Endothelial cell of umbilical vein (primary cell): ENCODE data around the gene STAB1. TPM values are rescaled to one million over a fixed set of nuclear protein-coding genes. Genes with fewer than 3 reads are reported as not detected.

ENCODE experiments used
- BruUV-seq: library from RNA; stranded (reverse); fragments of 400-500 nt; replicated peaks from 2 replicates; lab custom pipeline; 2021; lab: Mats Ljungman, UMichigan
- CTCF ChIA-PET: fragments of 300-600, 350-600 bp; sonication (Branson Sonifier 250); formaldehyde crosslinking; loops from one replicate; lab custom pipeline; 2021; ENCODE audit warnings: antibody characterized with exemption, inconsistent platforms; lab: Charles Lee
- POLR2A ChIA-PET: fragments of 300-600, 350-600 bp; sonication (Branson Sonifier 250); formaldehyde crosslinking; loops from one replicate; lab custom pipeline; 2021; ENCODE audit warnings: antibody characterized with exemption, inconsistent platforms; lab: Charles Lee
- DNase-seq: peaks from one replicate; pipeline ENCODE4 v3.0.0-alpha.2; 2011; ENCODE audit warnings: low read depth, low spot score
- FAIRE-seq: peaks from 2 replicates; lab custom pipeline; 2011; peaks lifted over from hg19 to GRCh38; lab: Jason Lieb, UNC
- H2AFZ ChIP-seq: 2 replicates; pipeline ENCODE4 v1.6.0; 2012; ENCODE audit warnings: low read depth, low read length, control low read depth, inconsistent platforms
- H3K27ac ChIP-seq: 2 replicates; pipeline ENCODE4 v1.5.1; 2011; ENCODE audit warnings: low read depth, mild to moderate bottlenecking, control low read depth, low read length, moderate library complexity; ENCODE audit not compliant: insufficient read depth
- H3K27me3 ChIP-seq, 2 experiments: 2 replicates each; pipeline versions ENCODE4 v1.6.0 to v1.6.1; 2011; ENCODE audit warnings: low read length in 2 of 2, mixed read lengths in 1 of 2; ENCODE audit not compliant: control insufficient read depth in 2 of 2, insufficient read depth in 2 of 2
- H3K36me3 ChIP-seq, 2 experiments: 2 replicates in 1 of 2; 3 replicates in 1 of 2; pipeline ENCODE4 v1.5.1; 2011; ENCODE audit warnings: low read length in 2 of 2, mild to moderate bottlenecking in 1 of 2, moderate library complexity in 1 of 2; ENCODE audit not compliant: control insufficient read depth in 2 of 2, insufficient read depth in 2 of 2; ENCODE audit errors: extremely low read depth in 1 of 2
- H3K4me1 ChIP-seq: 3 replicates; pipeline ENCODE4 v1.5.1; 2011; ENCODE audit warnings: mild to moderate bottlenecking, low read length; ENCODE audit not compliant: control insufficient read depth, insufficient read depth; ENCODE audit errors: extremely low read depth
- H3K4me2 ChIP-seq: 2 replicates; pipeline ENCODE4 v1.6.1; 2011; ENCODE audit warnings: low read length, control low read depth, mixed read lengths; ENCODE audit not compliant: insufficient read depth
- H3K4me3 ChIP-seq, 3 experiments: fragments of 200-600 bp in 1 of 3; sonication (generic), shearing (Covaris generic) in 1 of 3; replicated peaks in 1 of 3; 2 replicates each; pipeline ENCODE4 v1.5.1; 2011 to 2016; ENCODE audit warnings: control low read depth in 3 of 3, low read length in 3 of 3, mild to moderate bottlenecking in 2 of 3, inconsistent platforms in 1 of 3, low read depth in 1 of 3, moderate library complexity in 1 of 3; ENCODE audit not compliant: insufficient read depth in 1 of 3
- H3K79me2 ChIP-seq: 2 replicates; pipeline ENCODE4 v1.6.0; 2012; ENCODE audit warnings: low read length, inconsistent platforms; ENCODE audit not compliant: control insufficient read depth, insufficient read depth
- H3K9ac ChIP-seq: replicated peaks from 2 replicates; pipeline ENCODE3; 2011; ENCODE audit warnings: low read length, control low read depth; ENCODE audit not compliant: insufficient read depth; ENCODE audit errors: extremely low read depth
- H3K9me1 ChIP-seq: replicated peaks from 3 replicates; pipeline ENCODE4 v1.6.0; 2011; ENCODE audit warnings: mild to moderate bottlenecking, low read length; ENCODE audit not compliant: control insufficient read depth, insufficient read depth; ENCODE audit errors: extremely low read depth
- H3K9me3 ChIP-seq: replicated peaks from 2 replicates; pipeline ENCODE4 v1.5.1; 2012; ENCODE audit warnings: low read length, inconsistent platforms; ENCODE audit not compliant: control insufficient read depth, insufficient read depth
- H4K20me1 ChIP-seq: replicated peaks from 2 replicates; pipeline ENCODE3; 2011; ENCODE audit warnings: mild to moderate bottlenecking, low read length; ENCODE audit not compliant: control insufficient read depth, insufficient read depth; ENCODE audit errors: extremely low read depth
- FOS ChIP-seq: IDR thresholded peaks from 2 replicates; pipeline ENCODE4 v1.6.1; 2011; ENCODE audit warnings: mild to moderate bottlenecking, low read length, moderate library complexity, borderline replicate concordance; ENCODE audit not compliant: insufficient read depth
- GATA2 ChIP-seq: IDR thresholded peaks from 2 replicates; pipeline ENCODE4 v1.7.0; 2011; ENCODE audit warnings: low read depth, mild to moderate bottlenecking, moderate library complexity, mixed read lengths, low read length; ENCODE audit not compliant: insufficient read length, insufficient read depth
- JUN ChIP-seq: IDR thresholded peaks from 2 replicates; pipeline ENCODE4 v1.6.1; 2011; ENCODE audit warnings: borderline replicate concordance, low read depth; ENCODE audit not compliant: insufficient read length, insufficient read depth
- MYC ChIP-seq: IDR thresholded peaks from one replicate; pipeline ENCODE4 v1.6.1; 2011; ENCODE audit warnings: mild to moderate bottlenecking, low read depth, low read length
- POLR2A ChIP-seq: IDR thresholded peaks from 2 replicates; pipeline ENCODE4 v1.6.1; 2012; ENCODE audit warnings: low read depth, mild to moderate bottlenecking, control low read depth, low read length
- POLR2AphosphoS5 ChIP-seq: IDR thresholded peaks from 2 replicates; pipeline ENCODE4 v1.6.1; 2012; ENCODE audit warnings: low read depth, mild to moderate bottlenecking, control low read depth, low read length, moderate library complexity; ENCODE audit not compliant: insufficient read depth
- dilution Hi-C: fragments of 300-500 bp; cut with MboI; formaldehyde crosslinking; loops from one replicate; pipeline ENCODE4 v1.15.0; 2019; ENCODE audit warnings: low sequenced_read_pairs; ENCODE audit not compliant: extremely low pct_ligation_motif_present
- intact Hi-C: fragments of 100-400 bp; cut with micrococcal nuclease; formaldehyde crosslinking; loops from one replicate; pipeline ENCODE4 v1.10.0; 2022
- polyA plus RNA-seq, 4 experiments: library from polyadenylated mRNA; depleted of rRNA in 3 of 4; stranded (reverse) in 3 of 4; unstranded in 1 of 4; fragments of >200 nt; gene quantifications; 2 replicates each; pipeline versions ENCODE4 v1.2.1 to v1.2.3, GENCODE V29; 2011 to 2012; ENCODE audit warnings: missing spikeins in 1 of 4
- total RNA-seq: library from RNA; stranded (reverse); gene quantifications from 2 replicates; pipeline ENCODE4 v1.2.3, GENCODE V29; 2021

The STAB1 gene
- total and polyA plus RNA-seq, 2 donors (not counting 3 experiments of a cell fraction or from before 2014, with no cell fraction given), result 369 TPM

DNA sequence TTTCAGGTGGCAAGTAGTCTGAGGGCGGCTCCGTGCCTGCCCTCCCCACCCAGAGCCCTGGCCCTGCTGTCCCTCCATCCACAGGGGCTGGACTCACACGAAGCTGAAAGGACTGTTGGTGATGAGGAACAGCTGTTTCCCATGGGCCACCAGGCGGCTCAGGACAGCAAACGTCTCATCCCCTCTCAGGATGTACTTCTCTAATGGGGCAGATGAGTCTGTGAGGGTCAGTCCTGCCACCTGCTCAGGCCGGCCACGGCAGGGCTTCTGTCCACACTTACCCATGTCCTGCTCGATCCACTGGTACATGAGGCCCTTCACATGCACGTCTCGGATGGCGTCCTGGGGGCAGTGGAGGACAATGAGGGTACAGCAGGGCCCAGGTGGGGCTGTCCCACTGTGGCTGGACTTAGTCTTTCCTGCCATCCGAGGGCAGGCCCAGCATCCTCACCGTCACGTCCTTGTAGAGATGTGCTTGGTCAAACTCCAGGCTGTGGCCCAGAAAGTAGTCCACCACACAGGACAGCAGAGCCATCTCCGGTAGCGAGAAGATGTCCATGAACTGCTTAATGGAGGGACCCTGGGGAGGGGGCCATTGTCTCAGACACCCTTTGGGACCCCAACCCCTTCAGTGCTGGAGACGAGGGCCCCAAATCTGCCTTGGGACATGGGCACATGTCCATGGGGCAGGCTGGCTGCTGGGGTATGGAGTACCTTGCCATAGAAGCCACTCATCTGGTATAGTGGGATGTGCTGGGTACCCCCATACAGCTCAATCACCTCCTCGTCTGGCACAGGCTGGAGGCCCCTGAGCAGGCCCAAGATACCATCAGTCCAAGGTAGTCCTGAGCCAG is 32.8 kb downstream of the STAB1 start:
- no peaks in the 10 kb centered on the region for H3K27me3 ChIP-seq
- no peak overlapping the region for H3K27ac ChIP-seq
- H3K9me3 ChIP-seq, result no peaks in the 10 kb centered on the region
- peaks cover 36% of the 10 kb centered on the region for H3K79me2 ChIP-seq
- TF ChIP-seq FOS (no peak), POLR2A (peak; percentile 29), GATA2 (no peak), MYC (no peak)
- intact Hi-C loops, result no loop called here
- no peaks in the 10 kb centered on the region for H3K9me1 ChIP-seq
- dilution Hi-C loops, result no loop called here
- no peak overlapping the region for H3K4me2 ChIP-seq
- no peak overlapping the region for H2AFZ ChIP-seq
- peaks cover 36% of the 10 kb centered on the region for H3K4me1 ChIP-seq
- H3K36me3 ChIP-seq, result peaks cover 12 to 44% of the 10 kb centered on the region in 2 experiments
- no peak overlapping the region for H3K4me3 ChIP-seq
- no peaks in the 10 kb centered on the region for H4K20me1 ChIP-seq
- CTCF ChIA-PET, result interaction anchor here (1.5 kb wide), 1 partner anchor 57 kb away, joined by 5 read pairs; no protein-coding TSS in a partner anchor
- FAIRE-seq (peak; percentile 18), DNase-seq (no peak)
- TSS peak; percentile 2 for BruUV-seq
- POLR2A ChIA-PET, result no interaction called here
- no peak overlapping the region for H3K9ac ChIP-seq

DNA sequence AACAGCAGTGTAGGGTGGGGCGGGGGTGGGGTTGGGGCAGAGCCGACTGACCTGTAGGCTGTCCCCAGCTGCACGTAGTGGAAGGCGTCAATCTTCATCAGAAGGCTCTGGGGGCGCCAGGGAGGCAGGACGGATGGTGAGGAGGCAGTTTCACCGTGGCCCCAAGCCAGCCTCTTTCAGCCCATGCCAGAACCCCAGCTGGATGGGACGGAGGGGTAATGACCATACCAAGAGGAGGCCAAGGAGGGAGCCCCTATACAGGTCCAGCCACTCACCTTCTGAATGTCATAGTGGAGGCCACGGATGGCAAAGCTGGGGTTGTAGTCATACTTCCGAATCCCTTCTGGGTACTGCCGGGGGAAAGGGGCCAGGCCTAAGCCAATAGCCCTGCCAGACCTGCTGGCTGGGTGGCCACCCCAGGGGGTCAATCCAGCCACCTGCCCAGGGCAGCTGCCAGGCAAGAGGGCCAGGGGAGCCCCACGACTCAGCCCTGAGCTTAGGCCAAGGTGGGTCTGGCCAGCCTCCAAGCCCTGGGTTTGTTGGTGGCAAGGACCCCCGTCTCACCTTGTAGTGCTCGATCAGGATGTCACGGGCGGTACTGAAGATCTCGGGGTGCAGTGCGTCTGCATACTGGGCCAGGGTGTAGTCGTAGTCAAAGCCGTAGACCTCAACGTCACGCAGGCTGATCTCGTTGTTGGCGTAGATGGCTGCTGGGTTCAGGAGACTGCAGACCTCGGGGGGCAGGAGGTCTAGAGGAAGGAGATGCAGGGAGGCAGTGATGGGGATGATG is 33.6 kb downstream of the STAB1 start:
- CTCF ChIA-PET, result no interaction called here
- intact Hi-C loops, result no loop called here
- FAIRE-seq, result no peak

More for the DNA sequence above, 33.6 kb downstream of the STAB1 start:
- Histone ChIP-seq H3K9me3 (no peaks in the 10 kb centered on the region), H3K79me2 (peaks cover 41% of the 10 kb centered on the region), H3K27ac (no peak overlapping the region), H2AFZ (no peak overlapping the region), H3K9ac (no peak overlapping the region), H3K4me1 (peaks cover 36% of the 10 kb centered on the region), H4K20me1 (no peaks in the 10 kb centered on the region), H3K36me3 (peaks cover 9 to 36% of the 10 kb centered on the region in 2 experiments), H3K27me3 (no peaks in the 10 kb centered on the region), H3K9me1 (no peaks in the 10 kb centered on the region), H3K4me3 (no peak overlapping the region), H3K4me2 (no peak overlapping the region)
- no peak for DNase-seq
- TF ChIP-seq POLR2AphosphoS5 (peak; percentile 17), JUN (no peak)
- dilution Hi-C loops, result no loop called here
- BruUV-seq, result no TSS peak
- POLR2A ChIA-PET, result no interaction called here
